ENCODE data around the gene TMEM100.

TMEM100 gene

DNA sequence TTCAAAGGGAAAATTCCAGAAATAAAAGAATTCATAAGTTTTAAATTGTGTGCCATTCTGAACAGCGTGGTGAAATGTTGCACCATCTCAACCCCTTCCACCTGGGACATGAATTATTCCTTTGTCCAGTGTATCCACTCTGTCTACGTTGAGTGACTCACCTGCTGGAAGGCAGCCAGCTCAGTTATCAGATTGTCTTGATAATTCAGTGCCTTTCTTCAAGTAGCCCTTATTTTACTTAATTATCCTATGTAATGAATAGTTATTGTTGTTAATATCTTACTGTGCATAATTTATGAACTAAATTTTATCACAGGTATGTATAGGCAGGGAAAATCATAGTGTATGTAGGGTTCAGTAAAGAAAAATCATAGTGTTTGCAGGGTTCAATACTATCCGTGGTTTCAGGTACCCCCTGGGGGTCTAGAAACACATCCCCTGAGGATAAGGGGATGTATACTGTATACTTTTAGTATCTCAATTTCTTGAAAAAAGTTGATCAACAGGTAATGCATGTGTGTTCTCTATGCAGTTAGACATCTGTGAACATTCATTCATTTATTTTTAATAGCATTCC lies 20.5 kb upstream of the TMEM100 start:
- DNase-seq, result no peak

DNA sequence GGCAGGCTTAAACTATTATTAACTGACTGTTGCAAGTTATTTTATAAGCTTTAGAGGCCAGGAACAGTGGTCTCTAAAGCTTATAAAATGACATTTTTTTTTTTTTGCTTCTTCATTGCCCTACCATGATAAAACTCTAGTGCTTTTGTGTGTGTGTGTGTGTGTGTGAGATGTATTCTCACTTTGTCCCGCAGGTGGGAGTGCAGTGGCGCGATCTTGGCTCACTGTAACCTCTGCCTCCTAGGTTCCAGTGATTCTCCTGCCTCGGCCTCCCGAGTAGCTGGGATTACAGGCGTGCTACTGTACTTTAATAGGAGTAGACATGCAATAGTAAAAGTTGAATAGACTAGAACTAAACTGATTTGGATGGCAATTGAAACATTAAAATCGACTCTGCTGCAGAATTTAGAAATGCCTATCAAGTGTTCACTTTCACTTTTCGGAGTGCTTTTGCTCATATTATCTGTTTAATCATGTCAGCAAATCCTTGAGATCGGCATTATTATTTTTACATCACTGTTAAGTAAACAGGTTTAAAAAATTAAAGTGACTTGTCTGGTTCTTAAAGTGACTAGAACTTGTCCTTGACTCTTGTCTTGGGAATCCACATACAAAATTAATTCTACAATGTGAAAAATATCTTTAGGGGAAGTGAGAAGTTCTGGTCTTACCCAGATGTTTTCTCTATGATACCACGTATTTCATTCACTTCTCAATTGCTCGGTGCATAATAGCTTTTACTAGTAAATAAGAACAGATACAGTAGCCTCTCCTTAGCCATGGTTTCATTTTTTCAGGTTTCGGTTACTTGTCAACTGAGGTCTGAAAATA lies 19.8 kb upstream of the TMEM100 start:
- DNase-seq, result no peak

DNA sequence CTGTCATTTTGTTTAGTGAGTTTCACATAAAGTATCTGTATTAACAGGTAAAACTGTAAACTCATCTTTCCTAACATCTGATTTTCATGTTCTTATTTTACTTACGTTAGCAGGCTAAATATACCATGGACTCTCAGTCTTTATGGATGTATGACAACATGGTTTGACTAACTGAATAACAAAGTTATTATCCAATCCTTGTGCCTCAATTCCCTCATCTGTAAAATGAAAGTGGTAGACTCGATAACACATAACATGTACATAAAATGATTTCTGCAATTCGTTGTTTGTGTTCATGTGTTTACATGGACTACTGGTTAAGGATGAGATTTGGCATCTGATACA lies 18.7 kb upstream of the TMEM100 start:
- DNase-seq, result no peak

DNA sequence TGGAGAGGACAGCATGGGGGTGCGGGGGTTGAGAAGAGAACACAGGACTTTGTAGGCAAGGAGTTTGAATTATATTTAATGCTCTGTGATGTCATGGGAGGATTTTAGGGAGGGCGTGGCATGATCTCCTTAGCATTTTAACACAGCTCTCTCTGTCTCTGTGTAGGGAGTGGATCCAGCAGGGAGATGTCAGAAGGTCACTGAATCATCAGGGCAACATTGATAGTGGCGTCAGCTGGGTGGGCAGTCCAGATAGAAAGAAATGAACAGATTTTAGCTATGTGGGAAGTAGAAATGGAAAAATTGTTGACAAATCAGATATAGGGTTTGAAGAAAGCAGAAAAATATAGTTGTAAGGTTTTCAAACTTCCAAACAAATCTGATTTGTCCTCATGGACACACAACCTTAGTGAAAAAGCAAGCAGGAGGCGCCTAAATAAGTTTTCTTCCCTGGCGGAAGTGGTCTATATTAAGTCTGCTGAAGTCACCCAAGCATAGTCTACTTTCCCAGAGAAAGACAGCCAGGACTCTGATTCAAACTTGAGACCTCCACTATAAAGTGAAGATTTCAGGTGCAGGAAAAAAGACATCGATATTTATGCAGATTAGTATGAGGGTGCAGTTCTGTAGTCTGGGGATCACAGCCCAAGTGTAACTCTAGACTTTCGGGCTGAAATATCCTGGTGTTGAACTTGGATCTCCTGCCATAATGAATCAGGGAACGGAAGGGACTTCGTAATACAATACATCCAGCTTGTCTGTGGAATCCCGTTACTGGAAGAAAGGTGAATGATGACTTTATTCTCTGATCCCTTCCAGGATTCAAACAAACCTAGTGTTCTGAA lies 18.1 kb upstream of the TMEM100 start:
- no peak for DNase-seq

DNA sequence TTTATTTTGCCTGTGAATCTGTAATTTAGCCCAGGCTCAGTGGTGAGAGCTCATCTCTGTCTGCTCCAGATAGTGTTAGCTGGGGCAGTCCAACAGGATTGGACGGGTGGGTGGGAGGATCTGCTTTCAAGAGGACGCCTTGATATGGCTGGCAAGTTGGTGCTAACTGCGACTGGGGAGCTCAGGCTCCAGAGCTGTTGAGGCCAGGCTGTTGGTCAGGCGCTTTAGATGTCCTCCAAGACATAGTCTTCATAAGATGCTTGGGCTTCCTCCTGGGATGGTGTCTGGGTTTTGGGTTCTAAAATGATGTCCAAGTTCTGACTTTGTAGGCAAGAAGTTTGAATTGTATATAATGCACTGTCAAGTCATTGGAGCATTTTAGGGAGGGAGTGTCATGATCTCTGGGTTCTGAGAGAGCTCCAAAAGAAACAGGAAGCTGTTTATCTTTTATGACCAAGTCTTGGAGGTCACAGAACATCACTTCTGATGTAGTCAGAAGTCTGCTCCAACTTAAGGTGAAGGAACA lies 15.4 kb upstream of the TMEM100 start:
- no peak for DNase-seq

DNA sequence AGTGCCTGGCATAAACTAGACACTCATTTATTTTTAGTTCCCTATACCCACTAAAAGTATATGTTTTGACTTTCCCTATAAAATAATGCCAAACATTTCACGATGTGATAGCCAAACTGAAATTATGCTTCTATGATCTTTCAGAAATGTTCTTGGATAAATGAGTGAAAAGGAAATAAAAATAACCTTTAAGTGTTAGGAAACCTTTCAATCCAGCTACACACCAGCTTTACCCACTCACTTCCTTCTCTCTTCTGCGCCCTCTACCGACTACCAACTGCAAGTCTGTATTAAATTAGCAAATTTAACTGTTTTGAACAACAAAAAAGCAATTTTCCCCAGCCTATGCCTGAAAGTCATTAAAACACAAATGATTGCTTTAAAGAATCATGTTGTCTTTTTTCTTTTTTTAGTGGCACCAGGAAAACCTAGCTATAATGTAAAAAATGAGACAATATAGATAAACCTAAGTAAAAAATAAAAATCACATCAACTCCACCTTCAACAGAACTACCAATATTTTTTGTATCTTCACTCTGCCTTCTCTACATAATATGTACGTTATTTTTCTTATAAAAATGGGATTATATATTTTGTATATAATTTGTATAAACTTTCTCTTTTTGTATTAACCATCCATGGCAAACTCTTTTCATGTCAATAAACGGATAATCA lies 13.2 kb upstream of the TMEM100 start:
- DNase-seq, result no peak

DNA sequence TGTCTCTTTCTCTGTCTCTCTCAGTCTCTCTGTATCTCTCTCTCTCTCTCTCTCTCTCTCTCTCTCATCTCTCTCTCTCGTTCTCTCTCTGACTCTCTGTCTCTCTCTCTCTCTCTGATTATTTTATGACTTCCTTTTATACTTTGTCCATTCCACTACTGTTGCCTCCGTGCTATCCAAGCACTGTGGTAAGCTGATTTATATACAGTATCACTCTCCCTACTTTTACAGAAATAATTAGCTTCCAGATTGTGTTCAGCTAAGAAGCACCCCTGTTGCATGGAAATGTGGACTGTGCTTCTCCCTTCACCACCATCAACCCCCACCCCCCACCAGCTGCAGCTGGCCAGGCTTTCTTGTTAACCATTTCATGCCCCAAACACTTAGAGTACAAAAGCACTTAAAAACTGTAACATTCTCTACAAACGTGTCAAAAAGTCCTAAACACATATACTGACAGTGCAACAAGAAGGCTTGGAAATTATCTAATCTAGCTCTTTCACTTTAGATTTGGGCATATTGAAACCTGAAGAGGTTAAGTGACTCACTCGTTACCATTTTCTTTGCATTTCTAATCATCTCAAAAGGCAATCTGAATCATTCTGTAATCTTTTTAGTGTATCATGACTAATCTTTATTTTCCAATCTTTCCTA lies 11.6 kb upstream of the TMEM100 start:
- no peak for DNase-seq

DNA sequence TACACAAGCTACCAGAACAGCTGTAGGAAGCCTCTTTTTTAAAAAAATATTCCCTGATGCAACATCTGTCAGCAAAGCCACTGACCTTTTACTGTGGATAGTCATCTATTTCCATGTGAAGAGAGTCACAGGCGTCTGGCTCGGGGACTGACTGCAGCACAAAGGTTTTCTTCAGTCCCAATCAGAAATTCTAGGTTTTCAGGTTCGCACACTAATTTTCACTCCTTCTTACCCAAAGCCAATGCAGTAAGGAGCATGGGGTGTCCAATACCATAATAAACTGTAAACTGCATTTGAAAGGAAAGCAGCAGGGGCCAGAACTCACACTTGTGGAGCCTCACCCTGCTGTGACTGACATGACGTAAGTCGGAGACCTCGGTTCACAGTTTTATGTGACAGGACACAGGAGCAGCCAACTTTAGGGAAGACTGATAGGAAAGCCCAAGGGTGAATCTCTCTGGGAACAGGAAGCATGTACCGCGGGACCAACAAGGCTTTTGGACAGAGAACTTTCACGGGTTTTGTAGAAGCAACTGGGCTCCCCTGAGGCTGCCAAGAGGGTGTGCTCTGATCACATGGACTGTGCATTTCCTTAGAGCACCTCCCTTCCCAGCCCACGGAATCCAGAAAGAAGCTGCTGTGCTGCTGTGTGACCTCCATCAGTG lies 9.1 kb upstream of the TMEM100 start:
- DNase-seq, result no peak

DNA sequence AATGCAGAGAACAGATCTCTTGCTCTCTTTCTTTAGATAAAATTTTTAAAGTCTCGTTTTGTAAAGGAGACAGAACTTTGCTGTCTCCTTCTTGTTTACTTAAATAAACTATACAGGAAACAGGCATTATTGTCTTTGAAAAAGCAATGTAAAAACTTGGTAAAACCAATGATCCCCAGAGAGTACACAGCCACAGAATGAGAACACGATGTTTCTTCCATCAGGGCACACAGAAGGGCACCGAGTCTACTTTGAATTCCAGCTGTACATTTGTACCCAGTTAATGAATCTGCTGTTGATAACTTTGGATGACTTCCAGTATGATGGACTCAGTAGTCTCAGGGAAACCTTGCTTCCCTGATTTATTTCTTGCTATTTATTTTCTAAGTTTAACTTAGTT lies 8.1 kb upstream of the TMEM100 start:
- DNase-seq, result no peak

DNA sequence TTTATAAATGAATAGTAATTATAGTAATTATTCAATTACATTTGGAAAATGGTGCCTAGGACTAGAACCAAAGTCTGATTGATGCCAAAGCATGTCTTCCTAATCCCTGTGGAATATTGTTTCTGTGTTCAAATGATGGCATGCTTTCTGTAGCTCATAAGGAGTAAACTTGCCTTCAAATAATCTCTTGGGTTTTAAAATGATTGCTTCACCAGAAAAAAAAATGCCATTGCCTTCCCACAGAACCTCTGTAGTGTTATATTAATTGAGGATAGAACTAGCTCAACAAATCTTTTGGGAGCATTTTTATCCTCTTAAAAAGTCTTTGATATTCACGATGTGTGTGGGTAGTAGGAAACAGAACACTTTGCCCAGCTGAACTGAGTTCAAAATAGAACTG lies 7.7 kb upstream of the TMEM100 start:
- DNase-seq, result no peak

DNA sequence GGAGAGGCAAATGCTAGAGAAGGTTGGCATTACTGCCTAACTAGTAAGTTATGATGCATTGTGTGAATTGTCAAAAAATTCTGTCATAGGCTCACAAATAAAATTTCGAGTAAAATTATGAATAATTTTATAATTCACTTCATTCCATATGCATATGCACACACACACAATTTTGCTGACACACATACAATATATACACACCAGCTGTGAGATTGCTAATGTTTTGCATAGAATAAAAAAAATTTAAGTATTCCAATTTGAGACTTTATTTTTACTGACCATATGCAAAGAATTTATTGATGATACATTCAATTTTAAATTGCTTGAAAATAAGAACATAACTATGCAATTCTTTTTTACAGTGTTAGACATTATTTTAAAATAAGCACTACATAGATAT lies 6.8 kb upstream of the TMEM100 start:
- DNase-seq, result no peak

DNA sequence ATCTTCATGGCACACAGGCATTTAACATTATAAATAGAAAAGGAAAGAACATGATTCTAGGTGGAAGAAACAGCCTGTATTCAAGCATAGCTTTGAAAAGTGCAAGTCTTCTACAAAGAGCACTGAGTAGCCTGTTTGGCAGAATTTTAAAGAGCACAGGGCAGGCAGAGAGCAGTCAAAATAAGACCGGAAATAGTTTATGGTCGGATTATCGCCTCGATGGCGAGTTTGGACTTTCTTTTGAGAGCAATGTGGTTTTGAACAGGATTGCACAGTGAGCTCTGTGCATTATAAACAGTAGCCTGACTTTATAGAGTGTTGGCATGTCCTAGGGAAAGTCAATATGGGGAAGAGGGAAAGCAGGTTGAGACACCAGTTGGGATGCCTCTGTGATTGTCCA lies 6.2 kb upstream of the TMEM100 start:
- no peak for DNase-seq

DNA sequence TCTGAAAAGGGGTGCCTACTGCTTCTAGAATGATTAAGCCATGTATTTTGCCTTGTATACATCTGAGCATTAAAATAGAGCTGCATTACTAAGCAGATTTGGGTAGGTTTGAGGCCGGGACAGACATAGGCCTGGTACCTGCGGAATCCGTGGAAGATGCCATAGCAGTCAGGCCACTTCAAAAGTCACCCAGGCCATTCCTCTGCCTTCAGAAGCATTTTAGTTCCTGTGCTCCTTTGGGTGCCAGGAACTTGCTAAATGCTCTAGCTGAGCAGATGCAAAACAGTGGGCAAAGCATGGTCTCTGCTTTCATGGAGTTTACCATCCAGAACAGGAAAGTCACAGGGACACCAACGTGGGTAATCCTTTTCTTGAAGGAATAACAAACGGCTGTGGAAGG lies 5.7 kb upstream of the TMEM100 start:
- DNase-seq, result no peak

DNA sequence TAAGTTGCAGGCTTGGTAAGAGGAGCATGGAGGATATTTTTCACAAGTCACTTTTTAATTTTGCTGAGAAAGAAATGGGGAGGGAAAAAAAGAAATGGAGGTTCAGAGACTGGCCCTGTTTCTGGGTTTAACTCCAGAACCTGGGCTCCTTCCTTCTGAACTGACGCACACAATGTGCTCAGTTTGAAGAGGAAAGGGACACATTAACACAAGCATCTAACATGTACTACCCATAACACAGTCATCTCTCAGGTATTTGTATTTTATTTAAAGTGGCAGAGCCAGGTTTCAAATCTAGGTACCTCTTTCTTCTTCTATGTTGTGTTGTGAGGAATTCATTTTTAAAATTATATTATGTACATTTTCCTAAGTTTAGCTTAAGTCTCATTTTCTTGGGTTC lies 5.3 kb upstream of the TMEM100 start:
- DNase-seq, result no peak

DNA sequence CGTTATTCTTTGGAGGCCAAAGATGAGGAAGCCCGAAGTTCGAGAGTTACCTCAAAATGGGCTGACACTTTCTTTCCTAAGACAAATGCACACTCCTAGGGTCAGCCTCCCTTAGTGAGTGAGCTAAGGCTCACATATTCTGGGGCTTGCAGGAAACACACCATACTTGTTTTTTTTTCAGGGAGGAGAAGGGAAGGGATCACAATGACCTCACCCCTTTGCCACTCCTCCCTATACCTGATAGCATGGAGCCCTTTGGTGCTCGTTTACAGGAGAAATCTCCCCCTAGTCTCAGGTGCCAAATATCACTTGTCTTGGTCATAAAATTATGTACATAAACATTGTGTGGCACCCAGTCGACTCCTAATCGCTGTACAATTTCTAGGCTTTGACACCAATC lies 4.6 kb upstream of the TMEM100 start:
- DNase-seq, result no peak

DNA sequence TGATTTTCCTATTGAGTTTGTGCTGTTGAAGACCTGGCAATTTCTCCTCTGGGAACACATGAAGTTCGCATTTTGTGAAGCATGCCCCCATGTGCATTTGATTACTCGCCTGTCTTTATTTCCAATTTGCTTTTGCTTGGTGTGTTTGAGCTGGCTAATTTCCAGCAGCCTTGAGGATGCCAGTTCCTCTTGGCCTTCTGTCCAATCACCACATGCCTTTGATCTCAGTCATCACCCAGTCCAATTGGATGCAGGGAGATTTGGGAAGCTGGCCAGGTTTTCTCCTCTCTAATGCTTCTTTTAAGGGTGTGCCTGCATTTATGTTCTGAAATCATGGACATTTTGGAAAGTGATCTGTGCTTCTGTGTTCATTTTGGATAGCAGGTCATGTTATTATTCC lies 3.8 kb upstream of the TMEM100 start:
- DNase-seq, result no peak

DNA sequence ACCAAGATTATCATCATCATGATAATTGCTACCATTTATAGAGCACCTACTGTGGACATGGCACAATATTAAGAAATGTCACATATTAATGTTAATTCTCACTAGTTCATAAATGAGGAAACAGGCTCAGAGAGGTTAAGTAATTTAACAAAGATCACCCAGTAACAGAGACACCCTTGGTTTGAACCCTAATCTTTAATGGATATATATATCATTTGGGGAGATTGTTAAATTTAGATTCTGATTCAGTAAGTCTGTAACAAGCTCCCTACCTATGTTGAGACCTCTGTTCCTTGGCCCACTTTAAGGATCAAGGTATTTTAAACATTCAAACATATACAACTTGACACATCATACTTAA lies 804 bp upstream of the TMEM100 start:
- no peak for DNase-seq

DNA sequence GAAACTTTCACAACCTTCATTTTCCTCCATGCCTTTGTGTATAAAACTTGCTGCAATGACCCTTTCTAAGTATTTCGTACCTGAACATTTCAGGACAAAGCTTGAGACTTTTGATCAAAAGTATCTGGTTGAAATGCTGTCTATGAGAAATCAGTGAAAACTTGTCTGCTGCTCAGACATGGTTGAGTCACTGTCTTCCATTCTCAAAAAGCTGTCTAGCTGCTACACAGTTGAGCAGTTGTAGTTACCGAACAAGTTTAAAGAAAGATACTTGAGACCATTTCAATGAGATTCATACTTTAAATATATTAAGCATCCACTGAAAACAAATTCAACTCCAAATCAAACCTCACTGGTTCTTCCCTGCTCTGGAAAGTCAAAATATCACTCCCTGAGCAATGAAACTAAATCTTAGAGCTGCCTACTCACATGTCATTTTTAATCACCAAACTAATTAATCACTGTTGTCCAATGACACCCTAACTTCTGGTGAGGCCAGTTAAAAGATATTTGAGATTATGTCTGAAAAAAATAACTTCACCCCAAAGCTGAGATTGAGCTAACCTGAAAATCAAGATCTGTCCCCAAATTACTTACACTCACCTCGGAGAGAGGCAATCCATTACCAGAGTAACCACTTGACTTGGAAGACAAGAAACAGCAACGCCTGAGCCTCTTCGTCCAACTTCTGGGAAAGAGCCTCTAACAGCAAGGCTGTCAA lies 488 bp downstream of the TMEM100 start:
- no peak for DNase-seq

DNA sequence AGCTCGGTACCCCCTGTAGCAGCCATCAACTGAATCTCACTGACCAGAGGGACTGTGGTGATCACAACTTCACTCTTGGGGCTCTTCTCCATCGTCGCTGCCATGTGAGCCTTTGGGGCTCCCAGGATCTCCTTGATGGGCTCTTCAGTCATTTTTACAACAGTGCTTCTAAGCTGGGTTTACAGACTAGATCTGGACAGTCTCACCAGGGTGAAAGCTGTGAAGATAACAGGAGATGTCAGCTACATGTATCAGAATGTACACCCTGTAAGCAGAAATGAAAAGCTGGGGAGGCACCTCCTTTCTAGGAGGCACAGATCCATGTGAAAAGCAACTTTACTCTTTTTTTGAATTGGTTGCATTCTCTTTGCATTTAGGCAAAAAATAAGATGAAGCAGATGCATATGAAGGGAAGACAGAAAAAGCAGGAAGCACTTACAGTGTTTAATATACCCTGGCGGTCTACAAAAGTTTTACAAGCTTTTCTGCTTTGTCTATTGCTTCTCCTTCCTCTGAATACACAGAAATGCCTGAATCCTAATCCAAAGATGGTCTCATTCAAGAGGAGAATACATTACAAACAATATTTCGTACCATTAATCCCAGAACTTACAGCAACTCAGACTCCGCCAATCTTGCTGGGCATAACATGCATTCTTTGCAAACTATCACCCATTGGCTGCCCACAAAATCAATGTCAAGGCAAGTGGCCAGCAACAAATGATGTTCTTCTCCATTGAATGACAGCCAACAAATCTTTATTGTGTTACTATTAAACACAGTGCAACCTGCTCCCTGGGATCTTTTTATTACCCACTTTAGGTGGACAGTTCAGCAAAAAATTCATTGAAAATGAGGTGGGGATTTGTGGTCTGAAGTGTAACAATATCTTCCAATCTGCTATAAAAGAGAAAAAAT lies 1.5 kb downstream of the TMEM100 start:
- DNase-seq, result no peak
